HG02571 (cell line): ENCODE results near the gene TVP23C.

Experiments
- ATAC-seq: cut with Tn5 transposase; IDR thresholded peaks from one replicate; pipeline ENCODE4 v1.9.1; 2021; ENCODE audit warnings: mild to moderate bottlenecking, moderate library complexity; ENCODE audit not compliant: unreplicated experiment

Gene TVP23C

GRCh38 chr17:15466131-15466530 lies 97.2 kb downstream of the TVP23C start:
- no peak for ATAC-seq

- ATAC-seq: no peak
Observed at GRCh38 chr17:15465045-15465701, 98.1 kb downstream of the TVP23C start.

GRCh38 chr17:15464231-15464985 lies 98.9 kb downstream of the TVP23C start:
- ATAC-seq: no peak

- no peak for ATAC-seq
Observed at GRCh38 chr17:15462976-15463772, 100.1 kb downstream of the TVP23C start.

- ATAC-seq: no peak
Observed at GRCh38 chr17:15457723-15458094, 105.6 kb downstream of the TVP23C start.

GRCh38 chr17:15456972-15457722 lies 106.1 kb downstream of the TVP23C start:
- ATAC-seq: no peak

GRCh38 chr17:15456496-15456895 lies 106.8 kb downstream of the TVP23C start:
- no peak for ATAC-seq

GRCh38 chr17:15454346-15454745 lies 108.9 kb downstream of the TVP23C start:
- ATAC-seq: no peak

GRCh38 chr17:15453782-15454181 lies 109.5 kb downstream of the TVP23C start:
- ATAC-seq: no peak

- ATAC-seq: no peak
Observed at GRCh38 chr17:15453246-15453645, 110.0 kb downstream of the TVP23C start.

- ATAC-seq: no peak
Observed at GRCh38 chr17:15452746-15453145, 110.5 kb downstream of the TVP23C start.
